SU-DHL-6 (cell line): ENCODE measurements around the gene TOM1L2.

Source experiments
- H2AFZ ChIP-seq: fragments of 200-600 bp; sonication (generic); 2 replicates; pipeline ENCODE4 v1.6.1; 2014; ENCODE audit warnings: low read depth, mild to moderate bottlenecking, moderate library complexity, mixed read lengths, antibody characterized with exemption, low read length; ENCODE audit not compliant: severe bottlenecking
- H3F3A ChIP-seq: fragments of 200-600 bp; shearing (Covaris generic); 2 replicates; pipeline ENCODE4 v1.6.0; 2016; ENCODE audit warnings: antibody characterized with exemption, mild to moderate bottlenecking; ENCODE audit not compliant: insufficient read depth
- H3K27ac ChIP-seq: fragments of 200-600 bp; sonication (generic); 2 replicates; pipeline ENCODE4 v1.5.1; 2016; ENCODE audit warnings: low read depth, mild to moderate bottlenecking, low read length, moderate library complexity, mixed read lengths
- H3K27me3 ChIP-seq: fragments of 200-600 bp; sonication (generic), shearing (Covaris generic); 2 replicates; pipeline ENCODE4 v1.6.0; 2014; ENCODE audit warnings: mild to moderate bottlenecking, low read length
- H3K36me3 ChIP-seq: fragments of 200-600 bp; sonication (generic); 2 replicates; pipeline ENCODE4 v1.6.1; 2014; ENCODE audit warnings: mild to moderate bottlenecking, low read length, mixed read lengths
- H3K4me2 ChIP-seq: fragments of 300-600, 200-600 bp; shearing (Covaris generic), sonication (generic); 2 replicates; pipeline ENCODE4 v1.6.0; 2014; ENCODE audit warnings: low read length, low read depth, mild to moderate bottlenecking; ENCODE audit not compliant: poor library complexity, severe bottlenecking
- H3K4me3 ChIP-seq: fragments of 200-600 bp; sonication (generic); 2 replicates; pipeline ENCODE4 v1.5.1; 2014; ENCODE audit warnings: antibody characterized with exemption, low read length, mild to moderate bottlenecking, mixed read lengths; ENCODE audit not compliant: insufficient read depth, poor library complexity, severe bottlenecking
- H3K79me2 ChIP-seq: fragments of 200-600 bp; sonication (generic); 2 replicates; pipeline ENCODE4 v1.6.1; 2014; ENCODE audit warnings: mild to moderate bottlenecking, low read length, moderate library complexity; ENCODE audit not compliant: insufficient read depth
- H3K9ac ChIP-seq: fragments of 200-600 bp; sonication (generic); 2 replicates; pipeline ENCODE4 v1.7.0; 2014; ENCODE audit warnings: mild to moderate bottlenecking, low read length
- H3K9me2 ChIP-seq: fragments of 200-600 bp; sonication (generic); replicated peaks from 2 replicates; pipeline ENCODE4 v1.6.1; 2014; ENCODE audit warnings: low read length; ENCODE audit not compliant: insufficient read depth
- H3K9me3 ChIP-seq: fragments of 200-600 bp; sonication (generic); 2 replicates; pipeline ENCODE4 v1.6.1; 2014; ENCODE audit warnings: low read length, mixed read lengths; ENCODE audit not compliant: insufficient read depth
- H4K20me1 ChIP-seq: fragments of 200-600 bp; sonication (generic); 2 replicates; pipeline ENCODE4 v1.6.1; 2014; ENCODE audit warnings: low read depth, mild to moderate bottlenecking, antibody characterized with exemption, low read length, moderate library complexity, mixed read lengths
- EZH2phosphoT487 ChIP-seq: fragments of 200-600 bp; sonication (generic), shearing (Covaris generic); conservative IDR thresholded peaks from 2 replicates; pipeline ENCODE4 v1.6.1; 2018; ENCODE audit warnings: mild to moderate bottlenecking, antibody characterized with exemption, low read length, moderate library complexity, mixed read lengths
- TF ChIP-seq, protein P1 (sequence below): fragments of 200-600 bp; sonication (generic); IDR thresholded peaks from one replicate; pipeline ENCODE4 v1.5.1; 2017; ENCODE audit warnings: antibody characterized with exemption, mild to moderate bottlenecking, low read length, moderate library complexity; ENCODE audit not compliant: insufficient read depth, poor library complexity, severe bottlenecking

The TOM1L2 gene

DNA sequence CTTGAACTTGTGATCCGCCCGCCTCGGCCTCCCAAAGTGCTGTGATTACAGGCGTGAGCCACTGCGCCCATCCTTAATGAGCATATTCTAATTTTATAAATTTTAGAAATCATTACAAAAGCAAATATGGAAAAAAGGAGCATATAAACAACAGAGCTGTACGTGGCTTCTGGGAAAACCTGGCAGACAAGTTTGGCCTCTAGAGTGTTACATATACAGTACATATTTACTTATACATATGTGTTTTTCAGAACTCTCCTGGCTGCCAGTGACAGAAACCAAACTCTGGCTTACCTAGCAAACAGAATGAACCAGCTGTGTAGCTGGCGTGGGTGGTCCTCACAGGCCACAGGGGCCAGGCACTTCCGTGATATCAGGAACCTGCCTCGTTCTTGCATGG, 10.6 kb upstream of the TOM1L2 start:
- H2AFZ ChIP-seq, result no peak overlapping the region
- TF ChIP-seq, protein P1, sequence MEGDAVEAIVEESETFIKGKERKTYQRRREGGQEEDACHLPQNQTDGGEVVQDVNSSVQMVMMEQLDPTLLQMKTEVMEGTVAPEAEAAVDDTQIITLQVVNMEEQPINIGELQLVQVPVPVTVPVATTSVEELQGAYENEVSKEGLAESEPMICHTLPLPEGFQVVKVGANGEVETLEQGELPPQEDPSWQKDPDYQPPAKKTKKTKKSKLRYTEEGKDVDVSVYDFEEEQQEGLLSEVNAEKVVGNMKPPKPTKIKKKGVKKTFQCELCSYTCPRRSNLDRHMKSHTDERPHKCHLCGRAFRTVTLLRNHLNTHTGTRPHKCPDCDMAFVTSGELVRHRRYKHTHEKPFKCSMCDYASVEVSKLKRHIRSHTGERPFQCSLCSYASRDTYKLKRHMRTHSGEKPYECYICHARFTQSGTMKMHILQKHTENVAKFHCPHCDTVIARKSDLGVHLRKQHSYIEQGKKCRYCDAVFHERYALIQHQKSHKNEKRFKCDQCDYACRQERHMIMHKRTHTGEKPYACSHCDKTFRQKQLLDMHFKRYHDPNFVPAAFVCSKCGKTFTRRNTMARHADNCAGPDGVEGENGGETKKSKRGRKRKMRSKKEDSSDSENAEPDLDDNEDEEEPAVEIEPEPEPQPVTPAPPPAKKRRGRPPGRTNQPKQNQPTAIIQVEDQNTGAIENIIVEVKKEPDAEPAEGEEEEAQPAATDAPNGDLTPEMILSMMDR, result no peak
- TF ChIP-seq EZH2phosphoT487, result no peak
- H3K27ac ChIP-seq, result no peak overlapping the region

DNA sequence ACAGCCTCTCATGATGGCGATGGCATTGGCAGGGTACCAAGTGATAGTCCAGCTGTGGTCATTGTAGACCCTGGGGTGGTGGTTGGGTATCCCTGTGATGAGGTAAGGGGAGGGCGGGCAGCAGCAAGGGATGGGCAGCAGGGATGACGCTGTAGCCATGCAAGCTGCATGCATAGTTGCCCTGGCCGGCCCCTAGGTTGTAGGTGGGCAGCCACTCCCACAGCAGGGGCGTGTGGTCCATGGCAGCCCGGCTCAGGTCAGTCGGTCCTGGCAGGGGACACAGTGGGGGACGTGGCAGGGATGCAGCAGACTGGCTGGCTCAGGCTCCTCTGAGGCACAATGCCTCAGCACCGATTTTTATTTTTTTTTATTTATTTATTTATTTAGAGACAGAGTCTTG, 9.1 kb upstream of the TOM1L2 start:
- no peaks in the 10 kb centered on the region for H3F3A ChIP-seq
- H3K79me2 ChIP-seq, result no peaks in the 10 kb centered on the region
- H3K9me2 ChIP-seq, result no peaks in the 10 kb centered on the region
- H3K9me3 ChIP-seq, result no peaks in the 10 kb centered on the region
- H3K27ac ChIP-seq, result no peak overlapping the region
- no peaks in the 10 kb centered on the region for H4K20me1 ChIP-seq
- no peak overlapping the region for H3K4me2 ChIP-seq
- no peak for TF ChIP-seq EZH2phosphoT487
- TF ChIP-seq, protein P1, result no peak
- no peaks in the 10 kb centered on the region for H3K27me3 ChIP-seq
- no peak overlapping the region for H2AFZ ChIP-seq
- H3K36me3 ChIP-seq, result no peaks in the 10 kb centered on the region
- H3K9ac ChIP-seq, result no peak overlapping the region
- no peak overlapping the region for H3K4me3 ChIP-seq

More for the DNA sequence above, 10.6 kb upstream of the TOM1L2 start:
- no peak overlapping the region for H3K4me3 ChIP-seq
- no peaks in the 10 kb centered on the region for H3K79me2 ChIP-seq
- H3K27me3 ChIP-seq, result no peaks in the 10 kb centered on the region
- no peaks in the 10 kb centered on the region for H4K20me1 ChIP-seq
- no peaks in the 10 kb centered on the region for H3F3A ChIP-seq
- H3K36me3 ChIP-seq, result no peaks in the 10 kb centered on the region
- H3K4me2 ChIP-seq, result no peak overlapping the region
- H3K9me2 ChIP-seq, result no peaks in the 10 kb centered on the region
- no peak overlapping the region for H3K9ac ChIP-seq
- no peaks in the 10 kb centered on the region for H3K9me3 ChIP-seq

- Histone ChIP-seq H3F3A (no peaks in the 10 kb centered on the region), H3K79me2 (no peaks in the 10 kb centered on the region), H2AFZ (no peak overlapping the region), H3K4me2 (no peak overlapping the region), H3K4me3 (no peak overlapping the region), H4K20me1 (no peaks in the 10 kb centered on the region), H3K9me2 (no peaks in the 10 kb centered on the region), H3K27ac (no peak overlapping the region), H3K9ac (no peak overlapping the region), H3K27me3 (no peaks in the 10 kb centered on the region), H3K36me3 (no peaks in the 10 kb centered on the region), H3K9me3 (no peaks in the 10 kb centered on the region)
- TF ChIP-seq, protein P1, result no peak
- no peak for TF ChIP-seq EZH2phosphoT487
These were observed 7.6 kb upstream of the TOM1L2 start for GRCh38 chr17:17979778-17980177.
